Thyroid gland (tissue), 4 donors: Measurements from ENCODE around the gene RP9. TPM values are rescaled to one million over a fixed set of nuclear protein-coding genes. Genes with fewer than 3 reads are reported as not detected.

Experiments
- DNase-seq, 2 donors: peaks; one replicate each; pipeline ENCODE4 v3.0.0-alpha.2; 2019
- H3K27ac ChIP-seq, 3 donors: fragments of 200-600 bp; sonication (generic); 1 replicate in 2 of 3; 2 replicates in 1 of 3; pipeline ENCODE4 v1.5.1; 2016 to 2019; ENCODE audit warnings: mild to moderate bottlenecking in 1 of 3, moderate library complexity in 1 of 3
- H3K27me3 ChIP-seq: fragments of 200-600 bp; sonication (generic); one replicate; pipeline ENCODE4 v1.5.1; 2019
- H3K36me3 ChIP-seq, 2 donors: fragments of 200-600 bp; sonication (generic); one replicate each; pipeline ENCODE4 v1.5.1; 2016 to 2019
- H3K4me1 ChIP-seq, 2 donors: fragments of 200-600 bp; sonication (generic); one replicate each; pipeline ENCODE4 v1.5.1; 2017 to 2019
- H3K4me3 ChIP-seq, 3 donors: fragments of 200-600 bp; sonication (generic); replicated peaks in 1 of 3; 1 replicate in 2 of 3; 2 replicates in 1 of 3; pipeline ENCODE4 v1.5.1; 2016; ENCODE audit warnings: mild to moderate bottlenecking in 1 of 3
- H3K9me3 ChIP-seq: fragments of 200-600 bp; sonication (generic); one replicate; pipeline ENCODE4 v1.5.1; 2017
- CTCF ChIP-seq, 6 experiments: fragments of 200-600 bp in 3 of 6; fragments of 450-650 bp in 3 of 6; sonication (generic) in 3 of 6; IDR thresholded peaks; one replicate each; pipeline ENCODE4 v1.5.1; 2016 to 2019; ENCODE audit warnings: antibody characterized with exemption in 6 of 6, mild to moderate bottlenecking in 2 of 6, inconsistent platforms in 1 of 6, moderate library complexity in 1 of 6
- POLR2A ChIP-seq, 2 donors: fragments of 450-650 bp; IDR thresholded peaks; one replicate each; pipeline ENCODE4 v1.6.1; 2017; ENCODE audit warnings: antibody characterized with exemption in 2 of 2, mild to moderate bottlenecking in 2 of 2, moderate library complexity in 1 of 2
- WGBS, 2 donors: methylation state at CpG; one replicate each; pipeline ENCODE4 v1.1.5; 2017; 5-methylcytosine and 5-hydroxymethylcytosine counted together
- intact Hi-C: fragments of 100-400 bp; cut with DNase I; formaldehyde crosslinking; loops from one replicate; pipeline ENCODE4 v1.15.1; 2023
- total RNA-seq, 4 donors: library from RNA; depleted of rRNA; stranded (reverse); fragments of >200 nt; gene quantifications; one replicate each; pipeline ENCODE4 v1.2.3, GENCODE V29; 2016

The RP9 gene
- total RNA-seq, 4 donors from 2014 or later, result 8.7 to 23.5 (median 12.8) TPM

GRCh38 chr7:33152087-33152486 is 42.9 kb upstream of the RP9 start:
- no peaks in the 10 kb centered on the region for H3K36me3 ChIP-seq
- 92 to 94% methylated on average over 3 of the region's 3 CpGs for WGBS, 2 donors
- no peak for DNase-seq
- TF ChIP-seq CTCF (IDR thresholded peaks at IDR 0.05), result no peak
- TF ChIP-seq POLR2A (IDR thresholded peaks at IDR 0.05), result no peak
- no peak overlapping the region for H3K27ac ChIP-seq
- H3K27me3 ChIP-seq, result no peaks in the 10 kb centered on the region
- H3K4me3 ChIP-seq, result no peak overlapping the region
- peaks cover 11 to 22% of the 10 kb centered on the region in 2 donors for H3K4me1 ChIP-seq
- H3K9me3 ChIP-seq, result no peaks in the 10 kb centered on the region
- intact Hi-C loops, result no loop called here

DNA sequence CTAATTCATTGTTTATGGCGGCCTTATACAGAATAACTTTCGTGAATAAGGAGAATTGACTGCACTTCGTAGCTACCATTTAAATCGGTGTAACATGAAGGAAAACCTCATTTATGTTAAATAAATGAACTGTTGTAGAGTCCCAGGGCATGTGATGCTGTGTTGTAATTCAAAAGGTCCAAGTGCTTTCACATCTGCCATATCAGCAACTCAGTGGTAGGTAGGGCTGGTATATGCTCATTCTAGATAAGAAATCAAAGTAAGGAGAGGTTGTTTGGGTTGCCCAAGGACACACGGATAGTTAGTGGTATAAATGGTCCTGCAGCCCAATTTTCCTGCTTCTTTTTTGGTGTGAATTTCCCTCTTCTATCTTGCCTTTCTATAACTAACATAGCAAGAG is 36.0 kb upstream of the RP9 start:
- H3K27me3 ChIP-seq, result no peaks in the 10 kb centered on the region
- no peak for DNase-seq
- WGBS, 2 donors, result 93 to 97% methylated on average over 5 of the region's 5 CpGs
- H3K9me3 ChIP-seq, result no peaks in the 10 kb centered on the region
- H3K4me3 ChIP-seq, result no peak overlapping the region
- no peak for TF ChIP-seq CTCF (IDR thresholded peaks at IDR 0.05)
- no peaks in the 10 kb centered on the region for H3K36me3 ChIP-seq
- H3K27ac ChIP-seq, result no peak overlapping the region
- H3K4me1 ChIP-seq, result no peaks in the 10 kb centered on the region
- intact Hi-C loops, result no loop called here

DNA sequence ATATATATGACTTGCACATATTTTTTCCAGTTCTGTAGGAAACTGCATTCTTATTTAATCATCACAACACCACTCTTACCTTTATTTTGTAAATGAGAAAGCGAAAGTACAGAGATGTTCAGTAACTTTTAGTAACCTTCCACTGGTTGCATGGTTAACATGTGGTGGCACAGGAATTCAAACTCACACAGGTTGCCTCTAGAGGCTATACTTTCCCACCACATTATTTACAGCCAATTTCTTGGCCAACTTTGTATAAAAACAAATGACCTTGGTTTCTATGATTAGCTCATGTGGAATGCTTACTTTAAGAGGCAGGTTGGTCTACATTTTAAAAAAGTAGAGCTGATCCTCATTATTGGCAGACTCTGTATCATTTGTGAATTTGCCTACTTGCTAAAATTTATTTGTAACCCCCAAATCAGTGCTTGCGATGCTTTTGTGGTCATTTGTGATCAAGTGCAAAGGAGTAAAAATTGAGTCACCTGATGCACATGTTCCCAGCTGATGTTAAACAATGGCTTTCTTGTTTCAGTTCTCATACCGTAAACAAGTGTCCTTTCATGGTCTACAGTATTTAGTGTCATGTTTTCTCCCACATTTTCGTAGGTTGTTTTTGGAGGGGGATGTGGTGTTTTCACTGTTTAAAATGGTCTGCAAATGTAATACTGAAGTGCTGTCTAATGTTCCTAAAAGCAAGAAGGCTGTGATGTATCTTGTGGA is 35.0 kb upstream of the RP9 start:
- no peaks in the 10 kb centered on the region for H3K36me3 ChIP-seq
- no peak for DNase-seq
- H3K27ac ChIP-seq, result no peak overlapping the region
- 74 to 78% methylated on average over 4 of the region's 4 CpGs for WGBS, 2 donors
- TF ChIP-seq CTCF (IDR thresholded peaks at IDR 0.05) (no peak), POLR2A (IDR thresholded peaks at IDR 0.05) (no peak)
- no peaks in the 10 kb centered on the region for H3K9me3 ChIP-seq
- intact Hi-C loops, result no loop called here
- no peaks in the 10 kb centered on the region for H3K4me1 ChIP-seq
- no peak overlapping the region for H3K4me3 ChIP-seq
- H3K27me3 ChIP-seq, result no peaks in the 10 kb centered on the region

DNA sequence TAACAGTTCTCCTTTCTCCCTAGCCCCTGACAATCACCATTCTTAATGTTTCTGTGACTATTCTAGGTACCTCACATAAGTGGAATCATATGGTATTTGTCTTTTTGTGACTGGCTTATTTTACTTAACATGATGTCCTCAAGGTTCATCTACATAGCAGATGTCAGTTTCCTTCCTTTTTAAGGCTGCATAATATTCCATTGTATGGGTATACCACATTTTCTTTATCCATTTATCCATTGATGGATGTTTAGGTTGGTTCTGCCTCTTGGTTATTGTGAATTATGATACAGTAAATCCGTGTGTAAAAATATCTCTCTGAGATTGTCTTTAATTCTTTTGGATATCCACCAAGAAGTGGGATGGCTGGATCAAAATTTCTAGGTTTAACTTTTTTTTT is 33.4 kb upstream of the RP9 start:
- no peaks in the 10 kb centered on the region for H3K9me3 ChIP-seq
- 94 to 95% methylated on average over 1 of the region's 1 CpG for WGBS, 2 donors
- H3K27me3 ChIP-seq, result no peaks in the 10 kb centered on the region
- no peaks in the 10 kb centered on the region for H3K36me3 ChIP-seq
- H3K27ac ChIP-seq, result no peak overlapping the region
- DNase-seq, result no peak
- intact Hi-C loops, result no loop called here
- H3K4me1 ChIP-seq, result no peaks in the 10 kb centered on the region
- no peak overlapping the region for H3K4me3 ChIP-seq
- TF ChIP-seq POLR2A (IDR thresholded peaks at IDR 0.05) (no peak), CTCF (IDR thresholded peaks at IDR 0.05) (no peak)

GRCh38 chr7:33137103-33137502 is 27.9 kb upstream of the RP9 start:
- WGBS, 2 donors, result 92 to 93% methylated on average over 13 to 15 of the region's 15 CpGs
- TF ChIP-seq CTCF (IDR thresholded peaks at IDR 0.05) (no peak), POLR2A (IDR thresholded peaks at IDR 0.05) (no peak)
- no peak for DNase-seq

More at GRCh38 chr7:33137103-33137502, 27.9 kb upstream of the RP9 start:
- Histone ChIP-seq H3K4me3 (no peak overlapping the region), H3K9me3 (no peaks in the 10 kb centered on the region), H3K27me3 (no peaks in the 10 kb centered on the region), H3K27ac (no peak overlapping the region), H3K4me1 (no peaks in the 10 kb centered on the region), H3K36me3 (no peaks in the 10 kb centered on the region)
- intact Hi-C loops, result no loop called here
